OCI-LY1 (cell line): ENCODE data around the gene STK38.

ENCODE experiments used
- H2AFZ ChIP-seq: fragments of 200-600 bp; sonication (generic), shearing (Covaris generic); 2 replicates; pipeline ENCODE4 v1.6.0; 2014; ENCODE audit warnings: antibody characterized with exemption, mild to moderate bottlenecking, low read length
- H3F3A ChIP-seq: fragments of 200-600 bp; sonication (generic), shearing (Covaris generic); 2 replicates; pipeline ENCODE4 v1.6.0; 2014; ENCODE audit warnings: mild to moderate bottlenecking, antibody characterized with exemption, low read length, moderate library complexity; ENCODE audit not compliant: insufficient read depth
- H3K27ac ChIP-seq: fragments of 200-600 bp; sonication (generic); 2 replicates; pipeline ENCODE4 v1.5.1; 2014; ENCODE audit warnings: low read length, mixed run types, mild to moderate bottlenecking, low read depth; ENCODE audit not compliant: poor library complexity, severe bottlenecking
- H3K27me3 ChIP-seq: fragments of 200-600 bp; sonication (generic); 2 replicates; pipeline ENCODE4 v1.6.0; 2014; ENCODE audit warnings: antibody characterized with exemption, mild to moderate bottlenecking, low read length, moderate library complexity; ENCODE audit not compliant: insufficient read depth
- H3K36me3 ChIP-seq: fragments of 200-600 bp; sonication (generic); 2 replicates; pipeline ENCODE4 v1.6.1; 2014; ENCODE audit warnings: mild to moderate bottlenecking, antibody characterized with exemption, low read length, moderate library complexity, mixed read lengths; ENCODE audit not compliant: insufficient read depth
- H3K4me1 ChIP-seq: fragments of 200-600 bp; sonication (generic); 2 replicates; pipeline ENCODE4 v1.5.1; 2014; ENCODE audit warnings: mild to moderate bottlenecking, low read length, moderate library complexity; ENCODE audit not compliant: insufficient read depth, severe bottlenecking
- H3K4me2 ChIP-seq: fragments of 200-600 bp; sonication (generic), shearing (Covaris generic); 2 replicates; pipeline ENCODE4 v1.6.1; 2014; ENCODE audit warnings: low read length
- H3K4me3 ChIP-seq: fragments of 200-600 bp; sonication (generic); 2 replicates; pipeline ENCODE4 v1.5.1; 2014; ENCODE audit warnings: low read length, low read depth, mild to moderate bottlenecking, mixed read lengths; ENCODE audit not compliant: poor library complexity, severe bottlenecking
- H3K79me2 ChIP-seq: fragments of 200-600 bp; shearing (Covaris generic); 2 replicates; pipeline ENCODE4 v1.6.1; 2016; ENCODE audit warnings: mixed run types, low read length, mixed read lengths; ENCODE audit not compliant: insufficient read depth
- H3K9ac ChIP-seq: fragments of 200-600 bp; sonication (generic), shearing (Covaris generic); 2 replicates; pipeline ENCODE4 v1.6.1; 2014; ENCODE audit warnings: mild to moderate bottlenecking, low read length, mixed read lengths
- H3K9me2 ChIP-seq: fragments of 200-600 bp; sonication (generic), shearing (Covaris generic); 2 replicates; pipeline ENCODE4 v1.6.1; 2014; ENCODE audit warnings: low read depth, mild to moderate bottlenecking, low read length, mixed read lengths
- H3K9me3 ChIP-seq: fragments of 200-600 bp; shearing (Covaris generic); 2 replicates; pipeline ENCODE4 v1.6.1; 2014; ENCODE audit warnings: low read length, mixed read lengths
- H4K20me1 ChIP-seq: fragments of 200-600 bp; sonication (generic), shearing (Covaris generic); 2 replicates; pipeline ENCODE4 v1.6.0; 2016; ENCODE audit warnings: mild to moderate bottlenecking, low read length; ENCODE audit not compliant: insufficient read depth
- CTCF ChIP-seq: fragments of 200-600 bp; sonication (generic), shearing (Covaris generic); IDR thresholded peaks from 2 replicates; pipeline ENCODE4 v1.5.1; 2017; ENCODE audit warnings: mild to moderate bottlenecking, antibody characterized with exemption, low read length, moderate library complexity, mixed read lengths
- EZH2 ChIP-seq: fragments of 200-600 bp; sonication (generic), shearing (Covaris generic); IDR thresholded peaks from 2 replicates; pipeline ENCODE4 v1.8.0; 2017; ENCODE audit warnings: borderline replicate concordance, mixed run types, mild to moderate bottlenecking, antibody characterized with exemption, low read length, moderate library complexity, mixed read lengths

Gene STK38

GRCh38 chr6:36469148-36469661, 78.1 kb downstream of the STK38 start:
- Histone ChIP-seq H3K79me2 (peaks cover 52% of the 10 kb centered on the region), H2AFZ (no peak overlapping the region), H3K27me3 (no peaks in the 10 kb centered on the region), H4K20me1 (no peaks in the 10 kb centered on the region), H3K4me2 (peak overlapping the region; percentile 35; the same call in 1 of the 2 replicates), H3K4me1 (peaks cover 14% of the 10 kb centered on the region), H3F3A (no peaks in the 10 kb centered on the region), H3K4me3 (no peak overlapping the region), H3K9me2 (no peaks in the 10 kb centered on the region), H3K27ac (peak overlapping the region; percentile 23), H3K9me3 (no peaks in the 10 kb centered on the region), H3K36me3 (peaks cover 35% of the 10 kb centered on the region), H3K9ac (no peak overlapping the region)
- TF ChIP-seq EZH2 = no peak
- TF ChIP-seq CTCF = peak; percentile 12; the same call in 1 of the 2 replicates

GRCh38 chr6:36467625-36468024, 79.7 kb downstream of the STK38 start:
- TF ChIP-seq EZH2 (no peak), CTCF (no peak)
- Histone ChIP-seq H3K27me3 (no peaks in the 10 kb centered on the region), H3K79me2 (peaks cover 67% of the 10 kb centered on the region)

GRCh38 chr6:36464233-36464632, 83.0 kb downstream of the STK38 start:
- Histone ChIP-seq H3K9ac (no peak overlapping the region), H3K27me3 (no peaks in the 10 kb centered on the region), H3K9me3 (no peaks in the 10 kb centered on the region), H3F3A (no peaks in the 10 kb centered on the region), H3K27ac (no peak overlapping the region), H3K4me1 (peaks cover 12% of the 10 kb centered on the region), H3K9me2 (no peaks in the 10 kb centered on the region), H3K79me2 (peaks cover 89% of the 10 kb centered on the region), H4K20me1 (no peaks in the 10 kb centered on the region), H2AFZ (no peak overlapping the region), H3K4me2 (no peak overlapping the region), H3K36me3 (peaks cover 13% of the 10 kb centered on the region), H3K4me3 (no peak overlapping the region)
- no peak for TF ChIP-seq CTCF
- no peak for TF ChIP-seq EZH2

More at GRCh38 chr6:36467625-36468024, 79.7 kb downstream of the STK38 start:
- Histone ChIP-seq H2AFZ (no peak overlapping the region), H3K36me3 (peaks cover 33% of the 10 kb centered on the region), H3K4me1 (peaks cover 14% of the 10 kb centered on the region), H3K4me2 (no peak overlapping the region), H3K9ac (no peak overlapping the region), H3K27ac (no peak overlapping the region), H3K9me2 (no peaks in the 10 kb centered on the region), H3K9me3 (no peaks in the 10 kb centered on the region), H3K4me3 (no peak overlapping the region), H3F3A (no peaks in the 10 kb centered on the region), H4K20me1 (no peaks in the 10 kb centered on the region)
